KOPT-K1 (cell line): Measurements from ENCODE around the gene FOXO6.

ENCODE experiments used
- H3K27ac ChIP-seq: fragments of 200-600 bp; sonication (generic); 2 replicates; pipeline ENCODE4 v1.5.1; 2016; ENCODE audit warnings: antibody characterized with exemption, mild to moderate bottlenecking, low read depth, low read length; ENCODE audit not compliant: poor library complexity, severe bottlenecking
- H3K36me3 ChIP-seq: fragments of 200-600 bp; sonication (generic); 2 replicates; pipeline ENCODE4 v1.5.1; 2017; ENCODE audit warnings: antibody characterized with exemption, mild to moderate bottlenecking, low read length, moderate library complexity; ENCODE audit not compliant: insufficient read depth
- H3K9me3 ChIP-seq: fragments of 200-600 bp; sonication (generic); 2 replicates; pipeline ENCODE4 v1.5.1; 2017; ENCODE audit warnings: antibody characterized with exemption, low read length, mild to moderate bottlenecking; ENCODE audit not compliant: insufficient read depth, poor library complexity, severe bottlenecking

FOXO6 gene

DNA sequence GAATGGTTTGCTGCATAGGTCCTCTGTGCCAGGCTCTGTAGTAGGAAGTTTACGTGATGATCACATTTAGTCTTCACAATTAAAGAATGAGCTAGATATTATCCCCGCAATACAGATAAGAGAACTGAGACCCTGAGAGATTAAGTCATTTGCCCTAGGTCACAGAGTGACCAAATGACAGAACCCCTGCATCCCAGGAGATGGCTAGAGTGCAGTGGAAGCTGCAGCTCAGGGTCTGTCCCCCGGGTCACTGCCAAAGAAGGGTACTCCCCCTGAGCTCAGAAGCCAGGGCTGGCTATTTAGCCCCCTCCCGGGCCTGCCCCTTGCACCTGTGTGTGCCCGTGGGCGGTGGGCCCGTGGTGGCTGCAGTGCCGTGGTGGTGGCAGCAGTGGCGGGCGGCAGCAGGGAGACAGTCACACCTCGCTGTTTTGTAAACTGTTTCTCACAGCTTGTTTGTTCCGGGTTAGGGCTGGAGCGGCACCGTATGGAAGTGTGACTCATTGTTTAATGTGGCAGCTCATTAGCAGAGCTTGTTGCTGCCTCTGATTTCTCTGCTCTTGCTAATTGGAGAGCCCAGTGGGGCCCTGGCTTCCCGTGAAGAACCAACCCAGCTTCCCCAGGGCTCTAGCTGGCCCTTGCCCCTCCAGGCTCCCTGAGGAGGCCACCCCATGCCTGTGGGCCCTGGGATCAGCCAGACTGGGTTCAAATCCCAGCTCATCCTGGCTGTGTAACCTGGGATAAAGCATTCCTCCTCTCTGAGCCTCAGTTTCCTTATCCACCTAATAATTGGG lies 19.3 kb upstream of the FOXO6 start:
- Histone ChIP-seq H3K36me3 (no peaks in the 10 kb centered on the region), H3K27ac (no peak overlapping the region), H3K9me3 (peaks cover 3% of the 10 kb centered on the region)

DNA sequence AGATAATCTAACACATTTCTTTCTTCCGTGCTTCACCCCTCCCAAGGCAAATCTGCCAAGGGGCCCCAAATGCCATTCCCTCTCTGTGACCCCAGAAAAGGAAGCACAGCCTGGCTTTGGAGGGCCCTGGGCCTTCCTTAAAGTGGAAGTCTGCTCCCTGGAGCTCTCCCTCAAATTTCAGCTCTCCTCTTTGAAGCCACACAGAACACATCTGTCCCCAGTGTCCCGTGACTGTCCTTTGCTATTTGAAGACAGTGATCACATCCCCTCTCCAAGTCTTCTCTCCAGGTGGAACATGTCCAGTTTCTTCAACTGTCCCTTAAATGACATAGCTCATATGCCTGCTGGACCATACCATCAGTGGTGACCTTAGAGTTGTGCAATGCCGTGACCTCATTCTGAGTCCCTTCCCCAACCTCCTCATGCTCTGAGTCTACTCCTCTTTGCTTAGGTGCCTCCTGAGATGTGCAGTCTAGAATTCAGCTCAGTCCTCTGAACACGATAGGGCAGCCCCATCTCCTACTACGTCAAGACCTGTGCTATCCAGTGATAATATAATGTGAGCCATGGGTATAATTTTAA lies 18.4 kb upstream of the FOXO6 start:
- Histone ChIP-seq H3K9me3 (peaks cover 3% of the 10 kb centered on the region), H3K27ac (no peak overlapping the region), H3K36me3 (no peaks in the 10 kb centered on the region)

DNA sequence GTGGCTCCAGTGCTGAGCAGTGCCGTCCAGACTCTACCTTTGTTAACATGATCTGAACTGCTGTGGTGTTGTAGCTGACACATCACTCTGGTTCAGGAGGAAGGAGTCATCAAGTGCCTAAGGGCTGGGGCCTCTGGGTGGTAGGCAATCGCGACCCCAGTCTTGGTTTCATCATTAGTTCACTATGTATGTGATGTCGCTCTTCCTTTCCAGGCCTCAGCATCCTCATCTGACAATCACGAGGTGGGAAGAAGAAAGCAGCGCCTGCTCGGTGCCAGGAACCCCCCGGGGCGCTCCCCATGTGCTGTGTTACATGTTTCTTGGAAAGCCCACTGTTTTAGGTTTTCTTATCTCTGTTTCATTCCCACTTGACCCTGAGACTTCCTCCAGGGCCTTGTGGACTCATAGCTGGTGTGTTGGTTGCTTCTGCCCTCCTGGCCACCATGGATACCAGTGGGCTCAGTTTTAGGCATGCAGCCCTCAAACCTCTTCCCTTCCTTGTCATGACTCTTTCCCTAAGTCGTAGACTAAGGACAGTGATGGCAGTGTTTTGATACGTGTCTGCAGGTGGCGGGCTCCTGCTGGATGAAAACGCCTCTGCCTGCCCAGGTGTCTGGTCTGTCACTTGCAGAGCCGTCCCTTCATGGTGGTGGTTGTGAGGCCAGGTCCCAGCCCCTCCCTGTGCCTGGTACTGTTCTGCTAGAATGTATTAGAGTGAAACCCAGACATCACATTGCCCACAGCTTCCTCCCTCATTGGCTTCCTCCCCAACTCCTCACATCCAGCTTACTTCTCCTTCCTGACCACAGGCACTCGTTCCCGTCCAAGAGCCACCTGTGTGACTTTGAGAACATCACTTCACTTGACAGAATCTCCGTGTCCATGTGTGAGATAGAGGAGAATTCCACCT lies 17.2 kb upstream of the FOXO6 start:
- no peaks in the 10 kb centered on the region for H3K36me3 ChIP-seq
- no peaks in the 10 kb centered on the region for H3K9me3 ChIP-seq
- H3K27ac ChIP-seq, result no peak overlapping the region

DNA sequence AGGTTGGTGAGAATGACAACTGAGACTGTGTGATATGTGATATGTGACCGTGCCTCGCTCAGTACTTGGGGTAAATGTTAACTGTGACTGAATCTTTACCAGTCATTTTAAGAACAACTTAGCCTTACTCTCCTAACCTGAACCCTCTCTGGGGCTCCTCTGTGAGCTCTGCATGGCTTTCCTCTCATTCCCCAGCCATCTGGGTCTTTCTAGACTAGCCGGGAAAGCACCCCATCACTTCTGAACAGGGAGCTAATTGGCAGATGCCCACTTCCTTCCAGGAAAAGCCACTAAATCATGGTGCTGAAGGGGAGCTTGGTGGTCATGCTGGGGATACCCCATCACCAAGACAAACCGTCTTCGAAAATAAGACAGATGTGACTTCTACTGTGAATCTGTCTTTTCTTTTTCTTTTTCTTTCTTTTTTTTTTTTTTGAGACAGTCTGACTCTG lies 16.5 kb upstream of the FOXO6 start:
- no peaks in the 10 kb centered on the region for H3K36me3 ChIP-seq
- H3K9me3 ChIP-seq, result no peaks in the 10 kb centered on the region
- H3K27ac ChIP-seq, result no peak overlapping the region

DNA sequence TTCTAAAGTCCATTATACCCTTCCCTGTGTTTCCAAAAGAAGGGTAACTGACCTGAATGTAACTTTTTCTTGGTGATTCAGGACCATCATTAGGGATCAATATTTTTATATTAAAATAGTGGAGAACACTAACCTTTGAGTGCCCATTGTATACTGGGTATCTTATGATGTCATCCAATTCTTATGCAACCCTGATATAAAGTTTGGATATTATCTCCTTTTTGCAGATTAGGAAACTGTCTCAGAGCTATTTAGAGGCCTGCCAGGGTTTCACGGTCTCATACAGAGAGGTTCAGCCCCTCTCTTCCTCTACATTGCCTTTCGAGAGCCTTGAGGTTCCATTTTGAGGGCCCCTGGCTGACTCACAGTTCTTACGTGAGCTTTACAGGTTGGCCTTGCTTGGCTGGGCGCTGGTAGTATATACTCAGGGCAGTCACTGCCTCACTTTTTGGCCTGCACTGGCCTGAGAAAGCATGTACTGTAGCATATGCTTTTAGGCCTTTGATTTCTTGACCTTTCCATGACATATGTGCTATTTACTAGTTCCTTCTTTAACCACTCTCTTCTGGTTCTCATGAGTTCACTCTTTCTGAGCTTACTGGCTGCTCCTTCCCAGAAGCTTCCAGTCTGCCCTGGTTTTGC lies 15.7 kb upstream of the FOXO6 start:
- no peak overlapping the region for H3K27ac ChIP-seq
- H3K9me3 ChIP-seq, result no peaks in the 10 kb centered on the region
- no peaks in the 10 kb centered on the region for H3K36me3 ChIP-seq

DNA sequence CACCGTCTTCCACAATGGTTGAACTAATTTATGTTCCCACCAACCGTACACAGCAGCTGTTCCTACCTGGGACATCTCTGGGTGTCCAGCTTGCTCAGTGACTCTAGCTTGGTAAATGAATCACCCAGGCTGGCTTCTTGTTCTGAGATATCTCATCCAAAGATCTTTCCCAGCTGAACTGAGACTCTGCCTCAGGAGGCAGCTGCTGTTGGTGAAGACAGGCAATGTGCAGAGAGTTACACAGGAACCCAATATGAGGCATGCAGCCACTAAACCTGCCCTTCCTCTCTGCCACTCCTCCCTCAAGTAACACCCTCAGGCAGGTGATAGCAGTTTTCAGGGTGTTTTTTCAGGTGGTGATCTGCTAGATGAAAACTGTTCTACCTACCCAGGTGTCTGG lies 14.0 kb upstream of the FOXO6 start:
- H3K36me3 ChIP-seq, result no peaks in the 10 kb centered on the region
- no peaks in the 10 kb centered on the region for H3K9me3 ChIP-seq
- H3K27ac ChIP-seq, result no peak overlapping the region

DNA sequence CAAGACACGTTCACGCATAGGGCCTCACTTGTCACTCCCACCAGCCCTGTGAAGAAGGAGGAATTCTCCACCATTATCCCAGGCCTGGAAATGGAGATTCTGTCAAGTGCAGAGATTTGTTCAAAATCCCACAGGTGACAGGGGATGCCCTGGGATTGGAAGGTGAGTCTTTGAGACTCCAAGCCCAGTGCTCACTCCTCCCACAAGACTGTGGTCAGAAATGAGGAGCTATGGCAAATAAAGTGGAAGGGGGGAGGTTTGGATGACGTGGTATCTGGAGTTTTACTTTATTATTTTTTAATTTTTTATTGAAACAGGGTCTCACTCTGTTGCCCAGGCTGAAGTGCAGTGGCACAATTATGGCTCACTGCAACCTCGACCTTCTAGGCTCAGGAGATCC lies 12.8 kb upstream of the FOXO6 start:
- H3K9me3 ChIP-seq, result no peaks in the 10 kb centered on the region
- no peaks in the 10 kb centered on the region for H3K36me3 ChIP-seq
- no peak overlapping the region for H3K27ac ChIP-seq

DNA sequence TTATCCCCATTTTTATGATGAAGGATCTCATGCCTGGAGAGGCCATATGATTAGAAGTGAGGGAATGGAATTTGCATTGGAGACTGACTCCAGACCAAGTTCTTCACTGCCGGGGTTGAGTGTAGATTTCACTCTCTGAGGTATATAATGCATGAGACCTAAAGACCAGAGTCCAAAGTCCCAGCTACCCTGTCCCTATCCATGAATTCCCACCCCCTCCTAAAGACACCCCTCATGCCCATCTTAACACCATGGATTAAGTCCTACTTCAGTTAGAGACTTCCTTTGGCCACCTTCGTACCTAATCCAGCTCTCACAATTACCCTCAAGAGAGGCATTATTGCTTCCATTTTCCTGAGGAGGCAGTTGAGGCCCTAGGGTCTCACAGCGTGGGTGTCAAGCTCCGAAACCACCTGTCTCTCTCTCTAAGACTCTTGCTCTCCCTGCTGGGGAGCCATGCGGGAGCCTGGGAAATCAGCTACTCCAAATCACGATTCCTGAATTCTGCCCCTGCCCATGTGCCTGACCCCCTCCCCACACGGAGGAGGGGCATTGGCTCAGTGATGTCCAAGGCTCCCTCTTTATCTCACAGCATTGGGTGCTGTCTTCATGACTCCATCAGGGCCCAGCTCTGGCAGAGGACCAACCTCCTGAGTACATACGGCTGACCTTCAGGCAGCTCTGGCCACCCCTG lies 11.7 kb upstream of the FOXO6 start:
- no peaks in the 10 kb centered on the region for H3K9me3 ChIP-seq
- H3K27ac ChIP-seq, result no peak overlapping the region

DNA sequence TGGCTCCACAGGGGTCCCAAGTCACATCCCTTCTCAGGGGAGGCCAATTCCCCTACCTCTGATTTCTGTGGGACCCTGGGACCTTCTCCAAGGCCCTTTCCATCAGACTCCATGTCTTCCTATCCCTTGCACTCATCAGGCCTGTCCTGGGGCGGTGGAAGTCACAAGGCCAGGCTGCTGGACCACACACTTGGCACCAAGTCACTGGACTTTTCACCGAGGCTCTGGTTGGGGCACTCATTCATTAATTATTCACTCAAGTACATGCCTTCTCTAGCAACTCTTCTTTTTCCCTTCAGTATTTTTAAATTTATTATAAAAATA lies 11.2 kb upstream of the FOXO6 start:
- Histone ChIP-seq H3K36me3 (no peaks in the 10 kb centered on the region), H3K27ac (no peak overlapping the region), H3K9me3 (no peaks in the 10 kb centered on the region)

More for the DNA sequence above, 11.7 kb upstream of the FOXO6 start:
- H3K36me3 ChIP-seq, result no peaks in the 10 kb centered on the region

DNA sequence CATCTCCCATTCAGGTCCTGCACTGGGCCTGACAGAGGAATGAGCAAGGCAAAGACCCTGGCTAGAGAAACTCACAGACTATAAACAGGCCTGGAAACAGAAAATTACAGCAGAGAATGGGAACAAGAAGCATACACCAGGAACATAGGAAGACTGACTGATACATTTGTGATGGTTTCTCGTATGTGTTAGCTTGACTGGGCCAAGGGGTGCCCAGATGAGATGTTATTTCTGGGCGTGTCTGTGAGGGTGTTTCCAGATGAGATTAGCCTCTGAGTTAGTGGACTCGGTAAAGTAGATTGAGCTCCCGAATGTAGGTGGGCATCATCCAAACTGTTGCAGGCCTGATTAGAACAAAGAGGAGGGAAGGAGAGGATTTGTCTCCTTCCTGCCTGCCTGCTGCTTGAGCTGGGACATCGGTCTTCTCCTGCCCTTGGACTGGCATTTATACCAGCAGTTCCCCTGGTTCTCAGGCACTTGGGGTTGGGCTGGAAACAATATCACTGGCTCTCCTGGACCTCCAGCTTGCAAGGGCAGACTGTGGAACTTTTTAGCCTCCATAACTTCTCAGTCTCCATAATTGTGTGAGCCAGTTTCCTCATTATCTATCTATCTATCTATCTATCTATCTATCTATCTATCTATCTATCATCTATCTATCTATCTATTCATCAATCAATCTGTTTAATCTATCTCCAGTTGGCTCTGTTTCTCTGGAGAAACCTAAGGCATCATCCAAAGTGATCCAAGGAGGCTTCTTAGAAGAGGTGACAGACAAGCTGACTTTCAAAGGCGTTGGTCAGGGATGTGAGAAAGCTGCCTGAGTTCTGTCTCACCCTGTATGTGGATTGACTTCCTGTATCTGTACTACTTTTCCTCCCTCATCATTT lies 9.7 kb upstream of the FOXO6 start:
- Histone ChIP-seq H3K27ac (no peak overlapping the region), H3K36me3 (no peaks in the 10 kb centered on the region), H3K9me3 (no peaks in the 10 kb centered on the region)

DNA sequence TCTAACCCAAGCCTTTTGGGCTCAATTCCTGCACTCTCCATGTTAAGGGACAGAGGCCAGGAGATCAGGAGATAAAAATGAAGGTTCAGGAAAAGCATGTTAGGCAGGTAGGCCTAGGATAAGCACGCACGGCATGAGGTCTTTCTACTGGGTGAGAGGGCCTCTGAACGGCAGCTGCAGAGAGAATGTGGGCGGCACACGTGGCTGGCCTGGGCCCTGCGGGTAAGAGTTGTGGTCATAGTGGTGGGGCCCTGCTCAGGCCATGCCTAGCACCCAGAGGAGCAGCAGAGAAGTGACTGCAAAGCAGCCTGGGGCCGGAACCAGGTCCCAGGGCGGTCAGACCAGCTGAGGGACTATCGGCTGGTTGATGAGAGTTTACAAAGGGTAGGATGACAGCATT lies 7.5 kb upstream of the FOXO6 start:
- H3K36me3 ChIP-seq, result no peaks in the 10 kb centered on the region
- no peak overlapping the region for H3K27ac ChIP-seq
- H3K9me3 ChIP-seq, result no peaks in the 10 kb centered on the region

DNA sequence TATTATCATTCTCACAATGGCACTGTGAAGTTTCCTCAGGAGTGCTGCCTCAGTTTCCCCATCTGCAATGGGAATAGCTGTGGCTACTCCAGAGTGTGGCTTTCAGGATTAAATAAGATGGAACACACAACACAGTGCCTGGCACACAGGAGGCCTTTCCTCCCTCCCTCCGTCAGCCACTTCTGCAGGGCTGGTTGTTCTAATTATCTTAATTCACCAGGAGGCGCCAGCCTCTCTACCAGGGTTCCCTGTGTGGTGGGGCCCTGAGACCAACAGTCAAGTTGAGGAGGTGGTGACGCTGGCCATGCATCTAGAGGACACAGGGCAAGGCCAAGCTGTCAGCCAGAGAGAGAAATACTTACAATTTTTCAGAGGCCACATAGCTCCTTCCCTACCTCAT lies 6.3 kb upstream of the FOXO6 start:
- H3K9me3 ChIP-seq, result no peaks in the 10 kb centered on the region
- H3K36me3 ChIP-seq, result no peaks in the 10 kb centered on the region
- no peak overlapping the region for H3K27ac ChIP-seq

DNA sequence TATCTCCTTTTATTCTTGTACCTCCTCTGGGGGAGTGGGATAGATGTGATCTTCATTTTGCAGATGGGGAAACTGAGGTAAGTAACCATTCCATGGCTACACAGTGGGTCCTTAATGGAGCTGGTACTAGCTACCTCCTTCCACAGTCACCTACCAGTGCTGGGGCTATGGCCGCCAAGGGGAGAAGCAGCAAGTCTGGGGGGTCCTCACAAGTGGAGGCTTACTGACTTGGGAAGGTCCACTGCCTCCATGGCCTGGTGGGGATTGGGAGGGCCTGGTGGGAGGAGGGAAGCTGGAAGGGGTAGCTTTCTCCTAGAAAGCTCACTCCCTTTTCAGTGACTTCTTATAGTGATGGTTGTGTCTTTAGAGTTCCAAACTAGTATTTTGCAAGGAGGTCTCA lies 5.9 kb upstream of the FOXO6 start:
- Histone ChIP-seq H3K9me3 (no peaks in the 10 kb centered on the region), H3K36me3 (no peaks in the 10 kb centered on the region), H3K27ac (no peak overlapping the region)

DNA sequence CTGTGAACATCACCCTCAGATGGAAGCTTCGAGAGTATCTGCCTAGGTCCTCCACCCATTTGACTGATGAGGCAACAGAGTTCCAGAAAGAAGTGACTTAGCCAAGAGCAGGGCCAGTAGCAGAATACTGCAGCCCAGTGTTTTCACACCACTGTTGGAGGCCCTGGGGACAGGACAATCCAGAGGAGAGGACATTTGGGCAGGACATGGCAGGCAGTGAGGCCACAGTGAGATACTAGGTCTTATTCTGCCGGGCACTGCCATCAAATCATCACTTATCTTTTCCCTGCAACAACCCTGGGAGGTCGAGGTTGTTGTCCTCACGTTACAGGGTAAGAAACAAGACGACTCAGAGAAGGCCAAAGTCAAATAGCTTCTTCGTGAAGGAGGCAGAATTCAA lies 5.5 kb upstream of the FOXO6 start:
- Histone ChIP-seq H3K27ac (no peak overlapping the region), H3K9me3 (no peaks in the 10 kb centered on the region), H3K36me3 (no peaks in the 10 kb centered on the region)
